ENCODE data around the gene CRTAP.

CRTAP gene

DNA sequence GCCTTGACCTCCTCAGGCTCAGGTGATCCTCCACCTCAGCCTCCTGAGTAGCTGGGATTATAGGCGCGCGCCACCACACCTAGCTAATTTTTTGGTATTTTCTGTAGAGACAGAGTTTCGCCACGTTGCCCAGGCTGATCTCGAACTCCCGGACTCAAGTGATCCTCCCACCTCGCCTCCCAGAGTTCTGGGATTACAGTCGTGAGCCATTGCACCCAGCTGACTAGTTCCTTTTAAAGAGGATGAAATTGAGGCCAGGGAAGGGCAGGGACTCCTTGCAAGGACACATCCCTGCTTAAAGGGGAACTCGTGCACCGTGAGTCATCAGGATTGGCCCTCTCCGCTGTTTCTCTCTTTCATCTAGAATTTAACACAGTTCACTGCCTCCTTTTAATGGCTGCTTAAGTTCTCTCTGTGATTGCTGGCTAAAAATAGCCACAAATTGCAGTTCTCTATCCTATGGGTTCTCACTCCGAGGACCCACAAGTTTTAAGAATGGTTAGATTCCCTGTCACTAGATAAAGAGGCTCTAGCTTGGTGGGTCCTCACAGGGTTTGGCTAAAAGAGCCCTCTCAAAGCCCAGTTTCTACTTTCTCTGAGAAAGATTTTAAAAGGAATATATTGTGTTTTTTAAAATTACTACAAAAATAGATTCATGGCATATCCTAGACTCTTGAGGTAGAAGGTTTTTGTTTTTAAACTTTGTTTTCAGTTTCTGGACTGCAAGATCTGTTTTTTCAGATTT lies 1.4 kb downstream of the CRTAP start:
- H3K27ac ChIP-seq, result peak overlapping the region; percentile 97
- TF ChIP-seq CTCF (conservative IDR thresholded peaks at IDR 0.05), result no peak

DNA sequence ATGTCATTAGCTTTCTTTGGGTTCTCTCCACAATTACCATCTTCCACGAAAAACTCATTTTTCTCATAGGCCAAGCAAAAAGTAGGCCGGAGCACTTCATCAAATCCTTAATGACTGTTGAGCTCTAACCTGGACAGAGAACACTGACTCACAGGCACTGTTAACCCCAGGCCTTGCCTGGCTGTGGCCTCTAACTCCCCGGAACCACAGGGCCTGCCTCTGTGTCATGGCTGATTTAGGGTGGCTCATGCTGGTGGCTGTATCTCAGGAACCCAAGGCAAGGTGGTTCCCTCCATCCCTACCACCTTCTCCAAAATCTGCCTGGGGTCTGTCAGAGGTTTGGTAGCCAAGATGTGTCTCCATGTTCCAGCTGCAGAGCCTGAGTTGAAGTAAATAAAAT lies 3.6 kb downstream of the CRTAP start:
- H3K27ac ChIP-seq, result no peak overlapping the region
- TF ChIP-seq CTCF (conservative IDR thresholded peaks at IDR 0.05), result no peak

- TF ChIP-seq CTCF (conservative IDR thresholded peaks at IDR 0.05), result no peak
- H3K27ac ChIP-seq, result no peak overlapping the region
These were observed 6.1 kb downstream of the CRTAP start for GRCh38 chr3:33119891-33120290.

GRCh38 chr3:33122991-33123390 lies 9.2 kb downstream of the CRTAP start:
- no peak for TF ChIP-seq CTCF (conservative IDR thresholded peaks at IDR 0.05)

GRCh38 chr3:33124638-33125037 lies 10.8 kb downstream of the CRTAP start:
- H3K27ac ChIP-seq, result no peak overlapping the region
- TF ChIP-seq CTCF (conservative IDR thresholded peaks at IDR 0.05), result no peak

More at GRCh38 chr3:33122991-33123390, 9.2 kb downstream of the CRTAP start:
- no peak overlapping the region for H3K27ac ChIP-seq

GRCh38 chr3:33125840-33126239 lies 12.0 kb downstream of the CRTAP start:
- no peak overlapping the region for H3K27ac ChIP-seq
- no peak for TF ChIP-seq CTCF (conservative IDR thresholded peaks at IDR 0.05)

- no peak overlapping the region for H3K27ac ChIP-seq
- no peak for TF ChIP-seq CTCF (conservative IDR thresholded peaks at IDR 0.05)
These were observed 14.9 kb downstream of the CRTAP start for GRCh38 chr3:33128706-33129105.

Data from VCaP (cell line).